ENCODE data around the gene RGS6.

RGS6 gene

DNA sequence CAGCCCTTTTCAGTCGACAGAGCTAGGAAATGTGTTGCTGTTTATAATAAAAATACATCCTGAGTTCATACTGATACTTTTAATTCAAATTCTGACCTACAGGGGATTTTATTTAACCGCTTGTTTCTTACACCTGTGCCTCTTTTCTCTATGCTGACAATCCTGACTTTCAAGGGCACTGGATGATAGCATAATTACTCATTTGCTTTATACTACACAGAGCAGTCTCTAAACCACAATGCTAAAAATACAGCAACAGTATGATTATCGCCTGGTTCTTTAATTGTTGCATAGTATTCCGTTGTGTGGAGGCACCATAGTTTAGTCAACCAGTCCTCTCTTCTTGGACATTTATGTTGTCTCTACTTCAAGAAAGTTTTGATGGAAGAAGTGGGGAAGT is 588.8 kb downstream of the RGS6 start:
- TF ChIP-seq CTCF (IDR thresholded peaks at IDR 0.05; ENCODE audit: low read depth, low read length) = no peak
- DNase-seq (ENCODE audit: low read depth in 2 of 2) = no peak
- H3K4me3 ChIP-seq (replicated peaks in 1 of 2; ENCODE audit: low read depth in 2 of 2, low read length in 2 of 2) = no peak overlapping the region

- no peak for TF ChIP-seq CTCF (IDR thresholded peaks at IDR 0.05; ENCODE audit: low read depth, low read length)
- DNase-seq (ENCODE audit: low read depth in 2 of 2) = peak in 1 of 2 donors; percentile 15
- H3K4me3 ChIP-seq (replicated peaks in 1 of 2; ENCODE audit: low read depth in 2 of 2, low read length in 2 of 2) = no peak overlapping the region
These were observed 589.9 kb downstream of the RGS6 start for GRCh38 chr14:72521968-72522741.

- no peak for DNase-seq (ENCODE audit: low read depth in 2 of 2)
- H3K4me3 ChIP-seq (replicated peaks in 1 of 2; ENCODE audit: low read depth in 2 of 2, low read length in 2 of 2) = no peak overlapping the region
- no peak for TF ChIP-seq CTCF (IDR thresholded peaks at IDR 0.05; ENCODE audit: low read depth, low read length)
These were observed 590.6 kb downstream of the RGS6 start for GRCh38 chr14:72522847-72523246.

GRCh38 chr14:72523424-72524294 is 591.4 kb downstream of the RGS6 start:
- H3K4me3 ChIP-seq (replicated peaks in 1 of 2; ENCODE audit: low read depth in 2 of 2, low read length in 2 of 2) = no peak overlapping the region
- TF ChIP-seq CTCF (IDR thresholded peaks at IDR 0.05; ENCODE audit: low read depth, low read length) = no peak
- peak; percentile 40 to 91 for DNase-seq (ENCODE audit: low read depth in 2 of 2)

GRCh38 chr14:72524295-72524629 is 592.0 kb downstream of the RGS6 start:
- H3K4me3 ChIP-seq (replicated peaks in 1 of 2; ENCODE audit: low read depth in 2 of 2, low read length in 2 of 2) = no peak overlapping the region
- no peak for DNase-seq (ENCODE audit: low read depth in 2 of 2)
- no peak for TF ChIP-seq CTCF (IDR thresholded peaks at IDR 0.05; ENCODE audit: low read depth, low read length)

- H3K4me3 ChIP-seq (replicated peaks in 1 of 2; ENCODE audit: low read depth in 2 of 2, low read length in 2 of 2) = no peak overlapping the region
- peak in 1 of 2 donors; percentile 32 for DNase-seq (ENCODE audit: low read depth in 2 of 2)
- TF ChIP-seq CTCF (IDR thresholded peaks at IDR 0.05; ENCODE audit: low read depth, low read length) = no peak
These were observed 593.1 kb downstream of the RGS6 start for GRCh38 chr14:72525087-72525915.
